SH-SY5Y (cell line): Measurements from ENCODE around the gene ARHGEF1.

ENCODE experiments used
- GATA2 ChIP-seq: IDR thresholded peaks from 2 replicates; pipeline ENCODE4 v1.6.1; 2011; ENCODE audit warnings: mild to moderate bottlenecking, low read depth, low read length
- GATA3 ChIP-seq: IDR thresholded peaks from 2 replicates; pipeline ENCODE4 v1.6.1; 2011; ENCODE audit warnings: low read depth, mild to moderate bottlenecking, low read length, moderate library complexity

DNA sequence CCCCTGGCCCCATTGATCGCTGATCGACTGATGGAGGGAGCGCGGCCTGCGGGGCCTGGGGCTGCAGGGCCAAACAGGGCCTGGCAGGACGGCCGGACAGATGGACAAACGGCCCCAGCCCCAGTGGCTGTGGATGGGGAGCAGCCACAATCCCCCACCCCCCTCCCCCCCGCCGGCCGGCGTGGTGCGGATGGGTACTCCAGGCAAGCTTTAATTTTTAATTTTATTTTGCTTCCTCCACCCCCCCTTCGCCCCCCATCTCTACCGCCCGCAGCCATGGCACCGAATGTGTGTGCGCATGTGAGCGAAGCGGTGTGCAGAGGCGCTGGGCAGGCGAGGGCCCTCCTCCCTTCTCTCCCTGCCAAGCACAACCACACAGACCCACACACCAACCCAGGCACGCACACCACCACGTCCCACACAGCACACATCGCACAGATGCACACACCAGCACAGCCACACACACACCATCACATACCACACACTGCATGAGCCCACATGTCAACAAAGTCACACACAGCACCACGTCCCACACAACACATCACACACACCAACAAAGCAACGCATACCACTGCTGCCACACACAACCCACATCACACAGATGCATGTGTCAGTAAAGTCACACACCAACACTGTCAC, 32.9 kb downstream of the ARHGEF1 start:
- no peak for TF ChIP-seq GATA2
- no peak for TF ChIP-seq GATA3
